Tibial nerve (tissue), 4 donors: Measurements from ENCODE around the gene MBD3L3. TPM values are rescaled to one million over a fixed set of nuclear protein-coding genes. Genes with fewer than 3 reads are reported as not detected.

ENCODE experiments used
- DNase-seq, 2 donors: peaks; one replicate each; pipeline ENCODE4 v3.0.0-alpha.2; 2019; ENCODE audit warnings: low spot score in 2 of 2
- H3K27ac ChIP-seq, 4 donors: fragments of 200-600 bp; sonication (generic) in 3 of 4; one replicate each; pipeline ENCODE4 v1.5.1; 2017 to 2019; ENCODE audit warnings: mild to moderate bottlenecking in 1 of 4
- H3K27me3 ChIP-seq, 2 donors: fragments of 200-600 bp; sonication (generic) in 1 of 2; one replicate each; pipeline versions ENCODE4 v1.5.1 to v1.6.0; 2017 to 2019
- H3K36me3 ChIP-seq, 3 donors: fragments of 200-600 bp; sonication (generic); one replicate each; pipeline ENCODE4 v1.5.1; 2018 to 2019
- H3K4me1 ChIP-seq, 4 donors: fragments of 200-600 bp; sonication (generic) in 3 of 4; one replicate each; pipeline ENCODE4 v1.5.1; 2017 to 2019
- H3K4me3 ChIP-seq, 4 donors: fragments of 200-600 bp; sonication (generic) in 3 of 4; one replicate each; pipeline ENCODE4 v1.5.1; 2017 to 2019; ENCODE audit warnings: mild to moderate bottlenecking in 1 of 4, moderate library complexity in 1 of 4
- H3K9me3 ChIP-seq, 4 donors: fragments of 200-600 bp; sonication (generic) in 3 of 4; one replicate each; pipeline ENCODE4 v1.5.1; 2017 to 2019
- CTCF ChIP-seq, 5 experiments: fragments of 200-600 bp in 3 of 5; fragments of 450-650 bp in 2 of 5; sonication (generic) in 3 of 5; IDR thresholded peaks; one replicate each; pipeline ENCODE4 v1.5.1; 2016 to 2019; ENCODE audit warnings: antibody characterized with exemption in 5 of 5, mild to moderate bottlenecking in 3 of 5, moderate library complexity in 2 of 5
- EP300 ChIP-seq, 2 donors: sonication (generic); formaldehyde crosslinking; IDR thresholded peaks; one replicate each; pipeline ENCODE4 v1.6.1; 2017; ENCODE audit warnings: antibody characterized with exemption in 2 of 2, mild to moderate bottlenecking in 1 of 2
- POLR2A ChIP-seq, 2 donors: fragments of 450-650 bp; IDR thresholded peaks; one replicate each; pipeline ENCODE4 v1.6.1; 2017; ENCODE audit warnings: antibody characterized with exemption in 2 of 2, mild to moderate bottlenecking in 2 of 2, moderate library complexity in 2 of 2
- WGBS, 2 donors: methylation state at CpG; one replicate each; pipeline ENCODE4 v1.1.5; 2018; 5-methylcytosine and 5-hydroxymethylcytosine counted together
- total RNA-seq, 4 donors: library from RNA; depleted of rRNA; stranded (reverse); fragments of >200 nt; gene quantifications; one replicate each; pipeline ENCODE4 v1.1.0, GENCODE V29; 2016

The MBD3L3 gene
- total RNA-seq, 4 donors from 2014 or later: not detected

- Histone ChIP-seq H3K4me1 (peaks cover 0 to 6% (median 0%) of the 10 kb centered on the region in 4 donors), H3K36me3 (peaks cover 0 to 25% (median 0%) of the 10 kb centered on the region in 3 donors), H3K9me3 (peaks cover 0 to 40% (median 5%) of the 10 kb centered on the region in 4 donors), H3K4me3 (peak overlapping the region; percentile 42 to 72 (median 61)), H3K27ac (peak overlapping the region; percentile 80 to 99 (median 94)), H3K27me3 (no peaks in the 10 kb centered on the region)
- TF ChIP-seq EP300 (IDR thresholded peaks at IDR 0.05) (peak; percentile 62 to 63), POLR2A (IDR thresholded peaks at IDR 0.05) (peak in 1 of 2 donors; percentile 27), CTCF (IDR thresholded peaks at IDR 0.05) (peak in 2 of 5 experiments; percentile 11 to 39)
- DNase-seq: peak; percentile 84 to 91
- WGBS, 2 donors: 0 to 1% methylated on average over 78 of the region's 78 CpGs
Measured at GRCh38 chr19:7098701-7099596, 40.5 kb upstream of the MBD3L3 start.

GRCh38 chr19:7098096-7098495 lies 39.6 kb upstream of the MBD3L3 start:
- no peak for DNase-seq
- peaks cover 0 to 49% (median 6%) of the 10 kb centered on the region in 4 donors for H3K9me3 ChIP-seq
- peak overlapping the region in 1 of 4 donors; percentile 92 for H3K27ac ChIP-seq
- H3K27me3 ChIP-seq: no peaks in the 10 kb centered on the region
- H3K4me1 ChIP-seq: peaks cover 0 to 6% (median 0%) of the 10 kb centered on the region in 4 donors
- H3K4me3 ChIP-seq: peak overlapping the region in 2 of 4 donors; percentile 67 to 72
- H3K36me3 ChIP-seq: peaks cover 0 to 33% (median 0%) of the 10 kb centered on the region in 3 donors
- WGBS, 2 donors: 97 to 98% methylated on average over 3 of the region's 3 CpGs
- TF ChIP-seq CTCF (IDR thresholded peaks at IDR 0.05) (no peak), POLR2A (IDR thresholded peaks at IDR 0.05) (no peak), EP300 (IDR thresholded peaks at IDR 0.05) (no peak)

- no peak overlapping the region for H3K4me3 ChIP-seq
- H3K36me3 ChIP-seq: peaks cover 4 to 95% (median 7%) of the 10 kb centered on the region in 3 donors
- WGBS, 2 donors: 96% methylated on average over 6 of the region's 6 CpGs
- no peaks in the 10 kb centered on the region for H3K27me3 ChIP-seq
- DNase-seq: no peak
- peaks cover 12 to 99% (median 38%) of the 10 kb centered on the region in 4 donors for H3K9me3 ChIP-seq
- no peak overlapping the region for H3K27ac ChIP-seq
- TF ChIP-seq POLR2A (IDR thresholded peaks at IDR 0.05): no peak
- TF ChIP-seq EP300 (IDR thresholded peaks at IDR 0.05): no peak
- no peak for TF ChIP-seq CTCF (IDR thresholded peaks at IDR 0.05)
- no peaks in the 10 kb centered on the region for H3K4me1 ChIP-seq
Measured at GRCh38 chr19:7088999-7089398, 30.5 kb upstream of the MBD3L3 start.

- WGBS, 2 donors: 97% methylated on average over 15 of the region's 15 CpGs
- Histone ChIP-seq H3K4me1 (no peaks in the 10 kb centered on the region), H3K27ac (no peak overlapping the region), H3K4me3 (no peak overlapping the region), H3K27me3 (no peaks in the 10 kb centered on the region), H3K9me3 (peaks cover 34 to 99% (median 75%) of the 10 kb centered on the region in 4 donors), H3K36me3 (peaks cover 41 to 99% (median 63%) of the 10 kb centered on the region in 3 donors)
- DNase-seq: no peak
- no peak for TF ChIP-seq EP300 (IDR thresholded peaks at IDR 0.05)
- TF ChIP-seq POLR2A (IDR thresholded peaks at IDR 0.05): no peak
- no peak for TF ChIP-seq CTCF (IDR thresholded peaks at IDR 0.05)
Measured at GRCh38 chr19:7083076-7083956, 24.8 kb upstream of the MBD3L3 start.
